Endothelial cell of umbilical vein (primary cell): ENCODE measurements around the gene CNOT6L. TPM values are rescaled to one million over a fixed set of nuclear protein-coding genes. Genes with fewer than 3 reads are reported as not detected.
"Not testable (repeated sequence)": the region's sequence is repeated elsewhere in the genome, so short reads cannot be mapped to it uniquely, and the experiment has no call there.

Experiments used
- BruUV-seq: library from RNA; stranded (reverse); fragments of 400-500 nt; replicated peaks from 2 replicates; lab custom pipeline; 2021; lab: Mats Ljungman, UMichigan
- CTCF ChIA-PET: fragments of 300-600, 350-600 bp; sonication (Branson Sonifier 250); formaldehyde crosslinking; loops from one replicate; lab custom pipeline; 2021; ENCODE audit warnings: antibody characterized with exemption, inconsistent platforms; lab: Charles Lee
- POLR2A ChIA-PET: fragments of 300-600, 350-600 bp; sonication (Branson Sonifier 250); formaldehyde crosslinking; loops from one replicate; lab custom pipeline; 2021; ENCODE audit warnings: antibody characterized with exemption, inconsistent platforms; lab: Charles Lee
- DNase-seq: peaks from one replicate; pipeline ENCODE4 v3.0.0-alpha.2; 2011; ENCODE audit warnings: low read depth, low spot score
- FAIRE-seq: peaks from 2 replicates; lab custom pipeline; 2011; peaks lifted over from hg19 to GRCh38; lab: Jason Lieb, UNC
- H2AFZ ChIP-seq: 2 replicates; pipeline ENCODE4 v1.6.0; 2012; ENCODE audit warnings: low read depth, low read length, control low read depth, inconsistent platforms
- H3K27ac ChIP-seq: 2 replicates; pipeline ENCODE4 v1.5.1; 2011; ENCODE audit warnings: low read depth, mild to moderate bottlenecking, control low read depth, low read length, moderate library complexity; ENCODE audit not compliant: insufficient read depth
- H3K27me3 ChIP-seq, 2 experiments: 2 replicates each; pipeline versions ENCODE4 v1.6.0 to v1.6.1; 2011; ENCODE audit warnings: low read length in 2 of 2, mixed read lengths in 1 of 2; ENCODE audit not compliant: control insufficient read depth in 2 of 2, insufficient read depth in 2 of 2
- H3K36me3 ChIP-seq, 2 experiments: 2 replicates in 1 of 2; 3 replicates in 1 of 2; pipeline ENCODE4 v1.5.1; 2011; ENCODE audit warnings: low read length in 2 of 2, mild to moderate bottlenecking in 1 of 2, moderate library complexity in 1 of 2; ENCODE audit not compliant: control insufficient read depth in 2 of 2, insufficient read depth in 2 of 2; ENCODE audit errors: extremely low read depth in 1 of 2
- H3K4me1 ChIP-seq: 3 replicates; pipeline ENCODE4 v1.5.1; 2011; ENCODE audit warnings: mild to moderate bottlenecking, low read length; ENCODE audit not compliant: control insufficient read depth, insufficient read depth; ENCODE audit errors: extremely low read depth
- H3K4me2 ChIP-seq: 2 replicates; pipeline ENCODE4 v1.6.1; 2011; ENCODE audit warnings: low read length, control low read depth, mixed read lengths; ENCODE audit not compliant: insufficient read depth
- H3K4me3 ChIP-seq, 3 experiments: fragments of 200-600 bp in 1 of 3; sonication (generic), shearing (Covaris generic) in 1 of 3; replicated peaks in 1 of 3; 2 replicates each; pipeline ENCODE4 v1.5.1; 2011 to 2016; ENCODE audit warnings: control low read depth in 3 of 3, low read length in 3 of 3, mild to moderate bottlenecking in 2 of 3, inconsistent platforms in 1 of 3, low read depth in 1 of 3, moderate library complexity in 1 of 3; ENCODE audit not compliant: insufficient read depth in 1 of 3
- H3K79me2 ChIP-seq: 2 replicates; pipeline ENCODE4 v1.6.0; 2012; ENCODE audit warnings: low read length, inconsistent platforms; ENCODE audit not compliant: control insufficient read depth, insufficient read depth
- H3K9ac ChIP-seq: replicated peaks from 2 replicates; pipeline ENCODE3; 2011; ENCODE audit warnings: low read length, control low read depth; ENCODE audit not compliant: insufficient read depth; ENCODE audit errors: extremely low read depth
- H3K9me1 ChIP-seq: replicated peaks from 3 replicates; pipeline ENCODE4 v1.6.0; 2011; ENCODE audit warnings: mild to moderate bottlenecking, low read length; ENCODE audit not compliant: control insufficient read depth, insufficient read depth; ENCODE audit errors: extremely low read depth
- H3K9me3 ChIP-seq: replicated peaks from 2 replicates; pipeline ENCODE4 v1.5.1; 2012; ENCODE audit warnings: low read length, inconsistent platforms; ENCODE audit not compliant: control insufficient read depth, insufficient read depth
- H4K20me1 ChIP-seq: replicated peaks from 2 replicates; pipeline ENCODE3; 2011; ENCODE audit warnings: mild to moderate bottlenecking, low read length; ENCODE audit not compliant: control insufficient read depth, insufficient read depth; ENCODE audit errors: extremely low read depth
- FOS ChIP-seq: IDR thresholded peaks from 2 replicates; pipeline ENCODE4 v1.6.1; 2011; ENCODE audit warnings: mild to moderate bottlenecking, low read length, moderate library complexity, borderline replicate concordance; ENCODE audit not compliant: insufficient read depth
- JUN ChIP-seq: IDR thresholded peaks from 2 replicates; pipeline ENCODE4 v1.6.1; 2011; ENCODE audit warnings: borderline replicate concordance, low read depth; ENCODE audit not compliant: insufficient read length, insufficient read depth
- MYC ChIP-seq: IDR thresholded peaks from one replicate; pipeline ENCODE4 v1.6.1; 2011; ENCODE audit warnings: mild to moderate bottlenecking, low read depth, low read length
- POLR2A ChIP-seq: IDR thresholded peaks from 2 replicates; pipeline ENCODE4 v1.6.1; 2012; ENCODE audit warnings: low read depth, mild to moderate bottlenecking, control low read depth, low read length
- POLR2AphosphoS5 ChIP-seq: IDR thresholded peaks from 2 replicates; pipeline ENCODE4 v1.6.1; 2012; ENCODE audit warnings: low read depth, mild to moderate bottlenecking, control low read depth, low read length, moderate library complexity; ENCODE audit not compliant: insufficient read depth
- dilution Hi-C: fragments of 300-500 bp; cut with MboI; formaldehyde crosslinking; loops from one replicate; pipeline ENCODE4 v1.15.0; 2019; ENCODE audit warnings: low sequenced_read_pairs; ENCODE audit not compliant: extremely low pct_ligation_motif_present
- intact Hi-C: fragments of 100-400 bp; cut with micrococcal nuclease; formaldehyde crosslinking; loops from one replicate; pipeline ENCODE4 v1.10.0; 2022
- polyA plus RNA-seq, 4 experiments: library from polyadenylated mRNA; depleted of rRNA in 3 of 4; stranded (reverse) in 3 of 4; unstranded in 1 of 4; fragments of >200 nt; gene quantifications; 2 replicates each; pipeline versions ENCODE4 v1.2.1 to v1.2.3, GENCODE V29; 2011 to 2012; ENCODE audit warnings: missing spikeins in 1 of 4
- total RNA-seq: library from RNA; stranded (reverse); gene quantifications from 2 replicates; pipeline ENCODE4 v1.2.3, GENCODE V29; 2021
- TF ChIP-seq, protein P1 (sequence below): IDR thresholded peaks from 2 replicates; pipeline ENCODE4 v1.6.1; 2011; ENCODE audit not compliant: insufficient read depth, insufficient read length
- TF ChIP-seq, protein P2 (sequence below), 2 donors: IDR thresholded peaks; 1 replicate in 1 of 2; 2 replicates in 1 of 2; pipeline ENCODE4 v1.5.1; 2011; ENCODE audit warnings: low read length in 2 of 2, mild to moderate bottlenecking in 2 of 2, moderate library complexity in 2 of 2, control low read depth in 1 of 2, inconsistent platforms in 1 of 2, low read depth in 1 of 2; ENCODE audit not compliant: insufficient read depth in 1 of 2; ENCODE audit errors: extremely low read depth in 1 of 2

The CNOT6L gene
- total and polyA plus RNA-seq, 2 donors (not counting 3 experiments of a cell fraction or from before 2014, with no cell fraction given), result 8.5 to 60.7 TPM

DNA sequence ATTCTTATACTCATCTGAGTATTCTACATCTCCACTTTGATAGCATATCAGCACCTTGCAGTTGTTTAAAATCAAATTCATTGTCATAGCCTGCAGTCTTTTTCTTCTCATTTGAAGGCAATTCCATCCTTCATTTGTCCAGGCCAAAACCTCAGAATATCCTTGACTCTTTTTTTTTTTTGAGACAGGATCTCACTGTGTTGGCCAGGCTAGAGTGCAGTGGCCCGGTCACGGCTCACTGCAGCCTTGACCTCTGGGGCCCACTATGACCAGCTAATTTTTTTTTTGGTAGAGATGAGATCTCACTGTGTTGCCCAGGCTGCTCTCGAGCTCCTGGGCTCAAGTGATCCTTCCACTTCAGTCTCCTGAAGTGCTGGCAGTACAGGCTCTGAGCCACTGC lies 46.1 kb upstream of the CNOT6L start:
- Histone ChIP-seq H3K9me3 (no peaks in the 10 kb centered on the region), H4K20me1 (no peaks in the 10 kb centered on the region), H3K4me3 (no peak overlapping the region), H3K27me3 (no peaks in the 10 kb centered on the region), H3K4me1 (peaks cover 14% of the 10 kb centered on the region), H3K36me3 (peaks cover 0 to 3% of the 10 kb centered on the region in 2 experiments), H2AFZ (no peak overlapping the region), H3K9ac (no peak overlapping the region), H3K27ac (no peak overlapping the region), H3K9me1 (no peaks in the 10 kb centered on the region), H3K79me2 (peaks cover 70% of the 10 kb centered on the region), H3K4me2 (no peak overlapping the region)
- POLR2A ChIA-PET, result no interaction called here
- dilution Hi-C loops (no loop called here), intact Hi-C loops (no loop called here)
- CTCF ChIA-PET, result interaction anchor here (0.6 kb wide), 1 partner anchor 47 kb away, joined by 3 read pairs; no protein-coding TSS in a partner anchor
- FAIRE-seq, result no peak
- TF ChIP-seq, protein P1, sequence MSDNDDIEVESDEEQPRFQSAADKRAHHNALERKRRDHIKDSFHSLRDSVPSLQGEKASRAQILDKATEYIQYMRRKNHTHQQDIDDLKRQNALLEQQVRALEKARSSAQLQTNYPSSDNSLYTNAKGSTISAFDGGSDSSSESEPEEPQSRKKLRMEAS, result no peak
- TF ChIP-seq POLR2AphosphoS5 (no peak), MYC (no peak), FOS (no peak), POLR2A (no peak), JUN (no peak)
- TF ChIP-seq, protein P2, sequence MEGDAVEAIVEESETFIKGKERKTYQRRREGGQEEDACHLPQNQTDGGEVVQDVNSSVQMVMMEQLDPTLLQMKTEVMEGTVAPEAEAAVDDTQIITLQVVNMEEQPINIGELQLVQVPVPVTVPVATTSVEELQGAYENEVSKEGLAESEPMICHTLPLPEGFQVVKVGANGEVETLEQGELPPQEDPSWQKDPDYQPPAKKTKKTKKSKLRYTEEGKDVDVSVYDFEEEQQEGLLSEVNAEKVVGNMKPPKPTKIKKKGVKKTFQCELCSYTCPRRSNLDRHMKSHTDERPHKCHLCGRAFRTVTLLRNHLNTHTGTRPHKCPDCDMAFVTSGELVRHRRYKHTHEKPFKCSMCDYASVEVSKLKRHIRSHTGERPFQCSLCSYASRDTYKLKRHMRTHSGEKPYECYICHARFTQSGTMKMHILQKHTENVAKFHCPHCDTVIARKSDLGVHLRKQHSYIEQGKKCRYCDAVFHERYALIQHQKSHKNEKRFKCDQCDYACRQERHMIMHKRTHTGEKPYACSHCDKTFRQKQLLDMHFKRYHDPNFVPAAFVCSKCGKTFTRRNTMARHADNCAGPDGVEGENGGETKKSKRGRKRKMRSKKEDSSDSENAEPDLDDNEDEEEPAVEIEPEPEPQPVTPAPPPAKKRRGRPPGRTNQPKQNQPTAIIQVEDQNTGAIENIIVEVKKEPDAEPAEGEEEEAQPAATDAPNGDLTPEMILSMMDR (IDR thresholded peaks at IDR 0.05; ENCODE audit: extremely low read depth in 1 of 2, insufficient read depth in 1 of 2, low read depth in 1 of 2, low read length in 2 of 2), result no peak
- DNase-seq, result no peak
- BruUV-seq, result no TSS peak

DNA sequence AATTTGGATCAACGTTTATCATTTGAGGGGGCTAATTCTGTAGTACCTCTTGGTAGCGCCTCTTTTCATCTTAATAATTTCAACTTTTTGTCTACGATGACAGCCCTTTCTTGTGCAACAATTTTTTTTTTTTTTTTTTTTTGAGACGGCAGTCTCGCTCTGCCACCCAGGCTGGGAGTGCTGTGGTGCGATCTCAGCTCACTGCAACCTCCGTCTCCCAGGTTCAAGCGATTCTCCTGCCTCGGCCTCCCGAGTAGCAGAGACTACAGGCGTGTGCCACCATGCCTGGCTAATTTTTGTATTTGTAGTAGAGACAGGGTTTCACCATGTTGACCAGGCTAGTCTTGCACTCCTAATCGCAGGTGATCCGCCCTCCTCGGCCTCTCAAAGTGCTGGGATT lies 44.2 kb upstream of the CNOT6L start:
- H3K9ac ChIP-seq, result peak overlapping the region; percentile 100
- FAIRE-seq, H3K9me1 ChIP-seq, H4K20me1 ChIP-seq, DNase-seq, H3K27me3 ChIP-seq, H3K9me3 ChIP-seq, H3K36me3 ChIP-seq, BruUV-seq, POLR2A ChIA-PET, dilution Hi-C loops: not testable (repeated sequence)
- peak overlapping the region; percentile 100 for H3K27ac ChIP-seq
- CTCF ChIA-PET, result interaction anchor here (1.6 kb wide), 2 partner anchors 14 to 70 kb away, joined by 3 to 5 read pairs; no protein-coding TSS in a partner anchor
- H3K79me2 ChIP-seq, result peaks cover 51% of the 10 kb centered on the region
- peak overlapping the region; percentile 86 to 98 (median 88) for H3K4me3 ChIP-seq
- peak overlapping the region; percentile 83 for H2AFZ ChIP-seq
- peaks cover 14% of the 10 kb centered on the region for H3K4me1 ChIP-seq
- H3K4me2 ChIP-seq, result peak overlapping the region; percentile 98
- intact Hi-C loops, result loop anchor here (2.0 to 5.0 kb wide), 8 partner anchors 67 to 1789 kb away; partner anchors contain the start of genes BMP2K, CCNI and FRAS1
